HepG2 (cell line): Measurements from ENCODE around the gene JSRP1. TPM values are rescaled to one million over a fixed set of nuclear protein-coding genes. Genes with fewer than 3 reads are reported as not detected.

Source experiments
- ARID5B ChIP-seq: IDR thresholded peaks from 2 replicates; pipeline ENCODE4 v1.4.0; 2020; ENCODE audit warnings: mild to moderate bottlenecking, missing genetic modification reagents
- CENPT ChIP-seq: sonication (generic); formaldehyde crosslinking; IDR thresholded peaks from 2 replicates; pipeline ENCODE4 v1.8.0; 2022; ENCODE audit warnings: low read depth, mild to moderate bottlenecking, moderate library complexity, missing genetic modification reagents
- CSRNP1 ChIP-seq: sonication (generic); formaldehyde crosslinking; IDR thresholded peaks from 2 replicates; pipeline ENCODE4 v1.8.1; 2023; ENCODE audit warnings: mild to moderate bottlenecking, missing genetic modification reagents
- CTCF ChIP-seq: sonication (generic); formaldehyde crosslinking; IDR thresholded peaks from 2 replicates; pipeline ENCODE4 v1.5.0; 2020; ENCODE audit warnings: mild to moderate bottlenecking, missing genetic modification reagents, moderate library complexity
- DMAP1 ChIP-seq: IDR thresholded peaks from 2 replicates; pipeline ENCODE4 v1.6.1; 2016
- EP300 ChIP-seq, 3 experiments: sonication (generic) in 1 of 3; formaldehyde crosslinking in 1 of 3; IDR thresholded peaks; 2 replicates each; pipeline versions ENCODE4 v1.5.1 to v1.6.1; 2011 to 2020; ENCODE audit warnings: low read depth in 2 of 3, low read length in 2 of 3, borderline replicate concordance in 1 of 3, improper control_type of control experiment in 1 of 3, mild to moderate bottlenecking in 1 of 3, missing genetic modification reagents in 1 of 3, moderate library complexity in 1 of 3
- FOSL2 ChIP-seq: sonication (generic); formaldehyde crosslinking; IDR thresholded peaks from 2 replicates; pipeline ENCODE4 v1.4.0; 2020; ENCODE audit warnings: missing genetic modification reagents
- FOXC1 ChIP-seq: sonication (generic); formaldehyde crosslinking; IDR thresholded peaks from 2 replicates; pipeline ENCODE4 v1.8.0; 2022; ENCODE audit warnings: mild to moderate bottlenecking, missing genetic modification reagents, borderline replicate concordance
- GABPA ChIP-seq, 2 experiments: IDR thresholded peaks; 2 replicates each; pipeline ENCODE4 v1.6.1; 2011 to 2016; ENCODE audit warnings: low read depth in 2 of 2, low read length in 1 of 2, missing biosample characterization in 1 of 2, missing genetic modification characterization in 1 of 2
- KDM1A ChIP-seq: IDR thresholded peaks from 2 replicates; pipeline ENCODE4 v1.6.1; 2016; ENCODE audit warnings: missing compliant biosample characterization
- KLF16 ChIP-seq, 2 experiments: sonication (generic) in 1 of 2; formaldehyde crosslinking in 1 of 2; IDR thresholded peaks; 2 replicates each; pipeline versions ENCODE4 v1.6.1 to v1.8.0; 2016 to 2023; ENCODE audit warnings: missing genetic modification reagents in 2 of 2, missing compliant biosample characterization in 1 of 2
- KLF6 ChIP-seq: IDR thresholded peaks from 2 replicates; pipeline ENCODE4 v1.8.0; 2016; ENCODE audit warnings: missing biosample characterization, missing genetic modification reagents
- NCOA2 ChIP-seq: sonication (generic); formaldehyde crosslinking; IDR thresholded peaks from 2 replicates; pipeline ENCODE4 v1.8.0; 2022; ENCODE audit warnings: inconsistent platforms
- PBX3 ChIP-seq: sonication (generic); formaldehyde crosslinking; IDR thresholded peaks from 2 replicates; pipeline ENCODE4 v1.8.1; 2023; ENCODE audit warnings: missing genetic modification reagents, inconsistent platforms, borderline replicate concordance
- PHF8 ChIP-seq: sonication (generic); formaldehyde crosslinking; IDR thresholded peaks from 2 replicates; pipeline ENCODE4 v1.5.0; 2020; ENCODE audit warnings: missing genetic modification reagents
- POLR2A ChIP-seq, 2 experiments: IDR thresholded peaks; 2 replicates each; pipeline ENCODE4 v1.6.1; 2011; ENCODE audit warnings: low read depth in 2 of 2, low read length in 2 of 2, mild to moderate bottlenecking in 1 of 2, moderate library complexity in 1 of 2; ENCODE audit not compliant: insufficient read depth in 1 of 2
- SATB2 ChIP-seq: sonication (generic); formaldehyde crosslinking; IDR thresholded peaks from 2 replicates; pipeline ENCODE4 v1.5.0; 2020; ENCODE audit warnings: missing genetic modification reagents
- ZMAT3 ChIP-seq: sonication (generic); formaldehyde crosslinking; conservative IDR thresholded peaks from 2 replicates; pipeline ENCODE4 v1.7.0; 2021; ENCODE audit warnings: missing genetic modification reagents
- ZNF331 ChIP-seq: sonication (generic); formaldehyde crosslinking; IDR thresholded peaks from 2 replicates; pipeline ENCODE4 v1.4.0; 2020; ENCODE audit warnings: missing genetic modification reagents
- ZNF605 ChIP-seq: sonication (generic); formaldehyde crosslinking; IDR thresholded peaks from 2 replicates; pipeline ENCODE4 v1.8.0; 2022; ENCODE audit warnings: mild to moderate bottlenecking, missing genetic modification reagents
- polyA plus RNA-seq, 8 experiments: library from polyadenylated mRNA; depleted of rRNA in 3 of 8; stranded (reverse) in 7 of 8; unstranded in 1 of 8; fragments of >200 nt; fragmentation: Illumina TruSeq in 4 of 8; extraction: Trizol in 4 of 8; gene quantifications; 2 replicates each; pipeline versions ENCODE4 v1.2.1 to v1.2.3, GENCODE V29; 2011 to 2016; ENCODE audit warnings: low read depth in 4 of 8, missing spikeins in 1 of 8, mixed read lengths in 1 of 8; ENCODE audit not compliant: insufficient read depth in 1 of 8
- total RNA-seq, 5 experiments: library from RNA; depleted of rRNA; stranded (reverse); fragments of >200 nt; fragmentation: Illumina TruSeq; extraction: Trizol; gene quantifications; 2 replicates each; pipeline ENCODE4 v1.2.3, GENCODE V29; 2016; ENCODE audit warnings: low read depth in 1 of 5

JSRP1 gene
- total and polyA plus RNA-seq, 2 of the 13 experiments (the other 11 are each of a cell fraction or from before 2014, with no cell fraction given): 0.16 to 0.38 TPM

- TF ChIP-seq PBX3 (CRISPR knock-in tag) (no peak), POLR2A (IDR thresholded peaks at IDR 0.05; ENCODE audit: insufficient read depth in 1 of 2, low read depth in 2 of 2, low read length in 2 of 2) (peak in 1 of 2 experiments; percentile 58; a peak in 1 of 4 replicates), EP300 (IDR thresholded peaks at IDR 0.05; ENCODE audit: low read depth in 2 of 2, low read length in 2 of 2) (peak in 1 of 2 experiments; percentile 19; a peak in 1 of 4 replicates), EP300 (CRISPR knock-in tag; IDR thresholded peaks at IDR 0.05; ENCODE audit: borderline replicate concordance) (no peak; the same call in 1 of the 2 replicates), CENPT (CRISPR knock-in tag) (no peak), ZNF605 (CRISPR knock-in tag) (peak; percentile 77; the same call in 1 of the 2 replicates), FOXC1 (CRISPR knock-in tag) (no peak), FOSL2 (CRISPR knock-in tag) (peak; percentile 16; the same call in 1 of the 2 replicates), DMAP1 (CRISPR knock-in tag) (peak; percentile 71; the same call in 1 of the 2 replicates), ZMAT3 (CRISPR knock-in tag) (0 out of 2 replicates have a peak, but pooled peaks have one; percentile 15), KLF16 (CRISPR knock-in tag; IDR thresholded peaks at IDR 0.05) (peak in 1 of 2 experiments; percentile 45; a peak in 1 of 4 replicates), CSRNP1 (CRISPR knock-in tag) (peak; percentile 75; the same call in 1 of the 2 replicates), KLF6 (CRISPR knock-in tag) (0 out of 2 replicates have a peak, but pooled peaks have one; percentile 49), PHF8 (CRISPR knock-in tag) (peak; percentile 38; the same call in 1 of the 2 replicates), ARID5B (peak; percentile 18; the same call in 1 of the 2 replicates), KDM1A (CRISPR knock-in tag) (no peak), SATB2 (CRISPR knock-in tag) (no peak), GABPA (IDR thresholded peaks at IDR 0.05; ENCODE audit: low read depth, low read length) (no peak), GABPA (CRISPR knock-in tag; IDR thresholded peaks at IDR 0.05; ENCODE audit: low read depth) (peak; percentile 32; the same call in 1 of the 2 replicates), NCOA2 (CRISPR knock-in tag) (peak; percentile 44; the same call in 1 of the 2 replicates), ZNF331 (CRISPR knock-in tag) (peak; percentile 17; the same call in 1 of the 2 replicates), CTCF (CRISPR knock-in tag) (peak; percentile 23)
Measured at GRCh38 chr19:2266183-2266993, 10.2 kb upstream of the JSRP1 start (continued).
